HCT116 (cell line): ENCODE data around the gene RAG1.

Source experiments
- CEBPB ChIP-seq: IDR thresholded peaks from 2 replicates; pipeline ENCODE4 v1.6.1; 2012; ENCODE audit warnings: low read depth
- POLR2AphosphoS5 ChIP-seq: IDR thresholded peaks from 2 replicates; pipeline ENCODE4 v1.6.1; 2011; ENCODE audit warnings: mild to moderate bottlenecking, low read depth, low read length, moderate library complexity
- RAD21 ChIP-seq: IDR thresholded peaks from 2 replicates; pipeline ENCODE4 v1.6.1; 2012; ENCODE audit warnings: low read depth, mild to moderate bottlenecking
- SRF ChIP-seq: IDR thresholded peaks from 2 replicates; pipeline ENCODE4 v1.6.1; 2012; ENCODE audit warnings: low read depth
- YY1 ChIP-seq: IDR thresholded peaks from 2 replicates; pipeline ENCODE4 v1.6.1; 2011; ENCODE audit warnings: low read length, low read depth, moderate library complexity, mild to moderate bottlenecking; ENCODE audit not compliant: insufficient replicate concordance; ENCODE audit errors: extremely low read depth
- ZFX ChIP-seq: fragments of 450-650 bp; IDR thresholded peaks from 2 replicates; pipeline ENCODE4 v1.6.1; 2017
- TF ChIP-seq, protein P1 (sequence below), 3 experiments: fragments of 200-600 bp in 1 of 3; sonication (generic) in 1 of 3; IDR thresholded peaks in 2 of 3; conservative IDR thresholded peaks in 1 of 3; 2 replicates each; pipeline ENCODE4 v1.5.1; 2012 to 2017; ENCODE audit warnings: low read depth in 2 of 3, low read length in 2 of 3, antibody characterized with exemption in 1 of 3, borderline replicate concordance in 1 of 3, control low read depth in 1 of 3, mild to moderate bottlenecking in 1 of 3, mixed read lengths in 1 of 3, mixed run types in 1 of 3, moderate library complexity in 1 of 3; ENCODE audit not compliant: insufficient read depth in 1 of 3
- TF ChIP-seq, protein P2 (sequence below): IDR thresholded peaks from 2 replicates; pipeline ENCODE4 v1.6.1; 2012

DNA sequence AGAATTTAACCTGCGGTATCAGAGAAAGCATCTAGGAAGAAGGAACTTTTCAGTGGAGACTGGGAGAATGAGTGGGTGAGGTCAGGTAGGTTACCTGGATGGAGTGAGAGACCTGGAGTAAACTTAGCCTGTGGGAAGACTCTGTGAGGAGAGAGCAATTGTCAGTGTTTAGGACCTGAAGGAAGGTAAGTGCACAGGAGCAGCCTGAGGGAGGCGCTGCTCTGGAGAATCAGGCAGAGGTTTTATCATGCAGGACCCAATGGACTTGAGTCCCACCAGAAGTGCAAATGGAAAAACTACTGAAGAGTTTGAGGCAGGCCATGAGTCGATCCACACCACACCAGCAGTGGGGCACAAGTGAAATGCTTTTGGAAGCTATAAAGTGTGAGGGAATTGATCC lies 15.9 kb downstream of the RAG1 start:
- TF ChIP-seq, protein P1, sequence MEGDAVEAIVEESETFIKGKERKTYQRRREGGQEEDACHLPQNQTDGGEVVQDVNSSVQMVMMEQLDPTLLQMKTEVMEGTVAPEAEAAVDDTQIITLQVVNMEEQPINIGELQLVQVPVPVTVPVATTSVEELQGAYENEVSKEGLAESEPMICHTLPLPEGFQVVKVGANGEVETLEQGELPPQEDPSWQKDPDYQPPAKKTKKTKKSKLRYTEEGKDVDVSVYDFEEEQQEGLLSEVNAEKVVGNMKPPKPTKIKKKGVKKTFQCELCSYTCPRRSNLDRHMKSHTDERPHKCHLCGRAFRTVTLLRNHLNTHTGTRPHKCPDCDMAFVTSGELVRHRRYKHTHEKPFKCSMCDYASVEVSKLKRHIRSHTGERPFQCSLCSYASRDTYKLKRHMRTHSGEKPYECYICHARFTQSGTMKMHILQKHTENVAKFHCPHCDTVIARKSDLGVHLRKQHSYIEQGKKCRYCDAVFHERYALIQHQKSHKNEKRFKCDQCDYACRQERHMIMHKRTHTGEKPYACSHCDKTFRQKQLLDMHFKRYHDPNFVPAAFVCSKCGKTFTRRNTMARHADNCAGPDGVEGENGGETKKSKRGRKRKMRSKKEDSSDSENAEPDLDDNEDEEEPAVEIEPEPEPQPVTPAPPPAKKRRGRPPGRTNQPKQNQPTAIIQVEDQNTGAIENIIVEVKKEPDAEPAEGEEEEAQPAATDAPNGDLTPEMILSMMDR (IDR thresholded peaks at IDR 0.05 in 2 of 3, conservative IDR thresholded peaks at IDR 0.05 in 1 of 3; ENCODE audit: borderline replicate concordance in 1 of 3, insufficient read depth in 1 of 3, low read depth in 2 of 3, low read length in 2 of 3), result peak in 2 of 3 experiments; percentile 21 to 34; a peak in 3 of 6 replicates
- TF ChIP-seq CEBPB, result no peak
- TF ChIP-seq RAD21, result no peak
- TF ChIP-seq YY1, result no peak
- TF ChIP-seq SRF, result no peak
- TF ChIP-seq, protein P2, sequence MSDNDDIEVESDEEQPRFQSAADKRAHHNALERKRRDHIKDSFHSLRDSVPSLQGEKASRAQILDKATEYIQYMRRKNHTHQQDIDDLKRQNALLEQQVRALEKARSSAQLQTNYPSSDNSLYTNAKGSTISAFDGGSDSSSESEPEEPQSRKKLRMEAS, result no peak
- no peak for TF ChIP-seq ZFX
- TF ChIP-seq POLR2AphosphoS5, result no peak
